Measurements from ENCODE around the gene FAM53B. TPM values are rescaled to one million over a fixed set of nuclear protein-coding genes. Genes with fewer than 3 reads are reported as not detected.

The FAM53B gene
- total and polyA plus RNA-seq, 8 donors = 12.8 to 34.6 (median 23.0) TPM

DNA sequence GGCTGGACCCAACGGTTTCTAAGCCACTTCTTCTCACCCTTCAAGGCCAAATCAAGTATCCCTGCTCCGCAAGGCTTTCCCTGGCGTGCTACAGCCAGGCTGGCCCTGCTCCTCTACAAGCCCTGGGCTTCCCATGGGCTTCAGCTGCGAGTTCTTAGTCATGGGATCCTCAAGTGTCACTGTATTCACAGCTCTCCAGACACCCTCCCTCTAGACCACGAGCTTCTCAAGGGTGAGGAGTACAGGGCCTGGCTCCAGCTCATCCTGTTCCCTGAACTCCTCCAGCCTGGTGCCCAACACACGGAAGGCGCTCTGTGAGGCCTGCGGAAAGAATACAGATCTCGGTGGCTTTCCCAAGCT, 38.8 kb downstream of the FAM53B start:
- Histone ChIP-seq H3K4me1 (peaks cover 70 to 100% of the 10 kb centered on the region in 2 donors), H3K4me3 (no peak overlapping the region), H3K36me3 (peaks cover 0 to 31% of the 10 kb centered on the region in 2 donors), H3K27ac (peak overlapping the region in 1 of 2 donors; percentile 90), H3K9me3 (no peaks in the 10 kb centered on the region), H3K27me3 (no peaks in the 10 kb centered on the region)
- DNase-seq (no peak), ATAC-seq (no peak)
- intact Hi-C loops (cut with DNase I) = no loop called here
- TF ChIP-seq, protein P1, sequence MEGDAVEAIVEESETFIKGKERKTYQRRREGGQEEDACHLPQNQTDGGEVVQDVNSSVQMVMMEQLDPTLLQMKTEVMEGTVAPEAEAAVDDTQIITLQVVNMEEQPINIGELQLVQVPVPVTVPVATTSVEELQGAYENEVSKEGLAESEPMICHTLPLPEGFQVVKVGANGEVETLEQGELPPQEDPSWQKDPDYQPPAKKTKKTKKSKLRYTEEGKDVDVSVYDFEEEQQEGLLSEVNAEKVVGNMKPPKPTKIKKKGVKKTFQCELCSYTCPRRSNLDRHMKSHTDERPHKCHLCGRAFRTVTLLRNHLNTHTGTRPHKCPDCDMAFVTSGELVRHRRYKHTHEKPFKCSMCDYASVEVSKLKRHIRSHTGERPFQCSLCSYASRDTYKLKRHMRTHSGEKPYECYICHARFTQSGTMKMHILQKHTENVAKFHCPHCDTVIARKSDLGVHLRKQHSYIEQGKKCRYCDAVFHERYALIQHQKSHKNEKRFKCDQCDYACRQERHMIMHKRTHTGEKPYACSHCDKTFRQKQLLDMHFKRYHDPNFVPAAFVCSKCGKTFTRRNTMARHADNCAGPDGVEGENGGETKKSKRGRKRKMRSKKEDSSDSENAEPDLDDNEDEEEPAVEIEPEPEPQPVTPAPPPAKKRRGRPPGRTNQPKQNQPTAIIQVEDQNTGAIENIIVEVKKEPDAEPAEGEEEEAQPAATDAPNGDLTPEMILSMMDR (IDR thresholded peaks at IDR 0.05) = no peak

DNA sequence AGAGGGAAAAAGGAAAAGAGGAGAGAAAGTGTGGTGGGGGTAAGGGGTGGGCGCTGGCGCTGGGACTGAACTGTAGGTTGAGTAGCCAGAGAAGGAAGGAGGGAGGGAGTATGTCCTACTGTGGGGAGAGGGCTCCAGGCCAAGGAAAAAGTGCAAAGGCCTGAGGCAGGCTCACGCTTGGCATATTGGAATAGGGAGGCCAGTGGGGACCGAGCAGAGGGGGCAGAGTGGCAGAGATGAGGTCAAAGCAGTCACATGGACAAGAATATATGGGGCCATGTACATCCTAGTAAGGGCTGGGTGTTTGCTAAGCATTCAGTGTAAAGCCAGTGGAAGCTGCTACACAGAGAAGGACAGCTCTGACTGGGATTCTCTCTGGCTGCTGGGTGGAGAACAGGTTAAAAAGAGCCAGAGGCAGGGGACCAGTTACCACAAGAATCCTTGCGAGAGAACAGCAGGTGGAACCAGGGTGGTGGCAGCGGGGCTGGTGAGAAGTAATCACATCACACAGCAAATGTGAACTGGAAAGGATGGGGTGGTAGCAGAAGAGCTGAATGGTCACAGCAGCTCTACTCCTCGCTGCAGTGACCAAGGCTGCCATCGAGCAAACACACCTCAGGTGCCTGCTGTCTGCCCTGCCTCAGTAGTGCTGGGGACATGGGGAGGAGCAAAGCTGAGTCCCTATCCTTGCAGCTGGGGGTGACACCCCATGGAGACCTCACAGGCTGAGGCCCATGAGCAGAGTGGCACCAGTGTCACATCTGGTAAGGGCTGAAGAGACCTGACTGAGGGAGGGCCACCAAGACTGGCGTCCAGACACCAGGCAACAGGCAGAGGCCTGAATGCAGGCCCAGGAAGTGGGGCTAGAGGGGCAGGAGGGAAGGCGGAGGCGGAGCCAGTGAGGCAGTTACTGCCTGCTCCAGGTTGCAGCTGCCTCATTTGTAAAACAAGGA, 39.5 kb downstream of the FAM53B start:
- intact Hi-C loops (cut with DNase I) = no loop called here
- H3K9me3 ChIP-seq = no peaks in the 10 kb centered on the region
- no peaks in the 10 kb centered on the region for H3K27me3 ChIP-seq
- DNase-seq (no peak), ATAC-seq (no peak)
- TF ChIP-seq, protein P1 (IDR thresholded peaks at IDR 0.05) = no peak
- peak overlapping the region in 1 of 2 donors; percentile 90 for H3K27ac ChIP-seq
- no peak overlapping the region for H3K4me3 ChIP-seq
- H3K36me3 ChIP-seq = peaks cover 0 to 31% of the 10 kb centered on the region in 2 donors
- peaks cover 73 to 100% of the 10 kb centered on the region in 2 donors for H3K4me1 ChIP-seq

DNA sequence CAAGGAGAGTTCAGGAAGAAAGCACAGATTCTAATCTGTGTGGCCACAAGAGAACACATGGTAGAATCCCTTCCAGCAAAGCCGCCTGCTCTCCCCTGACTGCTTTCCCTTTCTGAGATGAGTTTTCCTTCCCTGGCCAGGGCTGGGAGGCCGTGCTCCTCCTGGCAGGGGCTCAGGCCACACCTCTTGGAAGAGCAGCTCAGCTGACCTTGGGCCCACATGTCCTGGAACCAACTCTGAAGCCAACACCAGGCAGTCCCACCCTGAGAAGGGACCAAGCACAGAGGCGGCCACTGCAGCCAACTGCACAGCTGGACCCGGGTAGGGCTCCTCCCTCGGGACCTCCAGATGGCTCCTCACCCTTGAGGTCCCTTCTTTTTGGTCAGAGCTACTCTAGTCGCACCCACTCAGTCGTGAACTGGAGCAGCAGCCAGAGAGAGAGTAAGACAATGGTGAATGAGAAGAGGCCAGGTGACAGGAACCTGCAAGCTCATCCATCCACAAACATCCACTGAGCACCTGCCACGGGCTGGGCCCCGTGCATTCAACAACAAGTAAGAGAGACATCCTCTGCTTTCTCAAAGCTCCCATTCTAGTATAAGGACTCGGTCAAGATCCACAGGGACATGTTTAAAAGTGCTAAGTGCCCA, 40.3 kb downstream of the FAM53B start:
- ATAC-seq = no peak
- Histone ChIP-seq H3K36me3 (peaks cover 0 to 31% of the 10 kb centered on the region in 2 donors), H3K4me3 (no peak overlapping the region), H3K27me3 (no peaks in the 10 kb centered on the region), H3K27ac (peak overlapping the region; percentile 85 to 90), H3K9me3 (no peaks in the 10 kb centered on the region), H3K4me1 (peaks cover 69 to 100% of the 10 kb centered on the region in 2 donors)
- intact Hi-C loops (cut with DNase I) = no loop called here
- DNase-seq = peak in 1 of 4 donors; percentile 69
- TF ChIP-seq, protein P1 (IDR thresholded peaks at IDR 0.05) = no peak

DNA sequence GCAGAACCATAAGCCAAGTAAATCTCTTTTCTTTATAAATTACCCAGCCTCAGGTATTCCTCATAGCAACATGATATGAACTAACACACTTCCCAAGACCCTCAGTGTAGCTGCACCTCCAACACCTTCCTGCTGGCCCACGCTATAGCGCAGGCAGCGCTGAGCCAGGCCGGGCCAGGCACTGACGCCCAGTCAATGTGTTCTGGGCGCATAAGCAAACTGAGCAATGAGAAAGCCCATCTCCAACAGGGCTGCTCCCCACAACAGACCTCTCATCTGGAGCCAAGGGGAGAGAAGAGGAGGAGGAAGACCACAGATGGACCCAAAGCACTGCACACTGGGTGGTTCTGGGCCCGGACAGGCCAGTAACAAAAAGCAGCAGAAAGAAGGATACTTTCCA, 40.8 kb downstream of the FAM53B start:
- Histone ChIP-seq H3K9me3 (no peaks in the 10 kb centered on the region), H3K36me3 (peaks cover 0 to 31% of the 10 kb centered on the region in 2 donors), H3K4me3 (no peak overlapping the region), H3K4me1 (peaks cover 64 to 100% of the 10 kb centered on the region in 2 donors), H3K27me3 (no peaks in the 10 kb centered on the region), H3K27ac (peak overlapping the region; percentile 85 to 90)
- intact Hi-C loops (cut with DNase I) = no loop called here
- TF ChIP-seq, protein P1 (IDR thresholded peaks at IDR 0.05) = no peak
- DNase-seq (no peak), ATAC-seq (no peak)
